ENCODE data around the gene LTBP3. TPM values are rescaled to one million over a fixed set of nuclear protein-coding genes. Genes with fewer than 3 reads are reported as not detected.

The LTBP3 gene
- total and polyA plus RNA-seq, 9 of the 15 experiments (the other 6 are each of a cell fraction or from before 2014, with no cell fraction given), result 0.06 to 20.5 (median 4.8) TPM

- TF ChIP-seq MGA (IDR thresholded peaks at IDR 0.05) (0 out of 2 replicates have a peak, but pooled peaks have one; percentile 4), ZNF318 (IDR thresholded peaks at IDR 0.05; ENCODE audit: borderline replicate concordance in 1 of 2, low read depth in 1 of 2) (no peak)
Measured at GRCh38 chr11:65491163-65491465, 67.0 kb downstream of the LTBP3 start (continued).
